Fibroblast of mammary gland (primary cell): Measurements from ENCODE around the gene FANCC.

Source experiments
- DNase-seq: peaks from one replicate; pipeline ENCODE4 v3.0.0-alpha.2; 2010; ENCODE audit warnings: low read depth
- H3K4me3 ChIP-seq: 2 replicates; pipeline ENCODE4 v1.5.1; 2011; ENCODE audit warnings: low read depth, mild to moderate bottlenecking, low read length, moderate library complexity; ENCODE audit not compliant: control insufficient read depth
- CTCF ChIP-seq: conservative IDR thresholded peaks from 2 replicates; pipeline ENCODE4 v1.5.1; 2011; ENCODE audit warnings: low read depth, low read length, inconsistent platforms; ENCODE audit not compliant: control insufficient read depth, insufficient read depth

The FANCC gene

GRCh38 chr9:95095641-95096355 is 221.7 kb downstream of the FANCC start:
- no peak for DNase-seq
- no peak overlapping the region for H3K4me3 ChIP-seq
- no peak for TF ChIP-seq CTCF

GRCh38 chr9:95094002-95094401 is 223.5 kb downstream of the FANCC start:
- no peak for TF ChIP-seq CTCF
- no peak overlapping the region for H3K4me3 ChIP-seq
- DNase-seq, result no peak

GRCh38 chr9:95093586-95093985 is 223.9 kb downstream of the FANCC start:
- no peak for TF ChIP-seq CTCF
- DNase-seq, result no peak
- H3K4me3 ChIP-seq, result no peak overlapping the region

- DNase-seq, result peak; percentile 79
- TF ChIP-seq CTCF, result no peak
- no peak overlapping the region for H3K4me3 ChIP-seq
These were observed 225.0 kb downstream of the FANCC start for GRCh38 chr9:95092262-95093072.

- no peak for TF ChIP-seq CTCF
- DNase-seq, result peak; percentile 23
- H3K4me3 ChIP-seq, result no peak overlapping the region
These were observed 225.8 kb downstream of the FANCC start for GRCh38 chr9:95091601-95092261.

GRCh38 chr9:95090871-95091577 is 226.5 kb downstream of the FANCC start:
- TF ChIP-seq CTCF, result no peak
- no peak overlapping the region for H3K4me3 ChIP-seq
- DNase-seq, result no peak
